GM13977 (cell line): Measurements from ENCODE around the gene KIFBP.
A peak's percentile ranks its signal among the peaks of the same experiment; 100 is the strongest.
"Not testable (repeated sequence)": the region's sequence is repeated elsewhere in the genome, so short reads cannot be mapped to it uniquely, and the experiment has no call there.

ENCODE experiments used
- DNase-seq: peaks from one replicate; pipeline ENCODE4 v3.0.0; 2012; ENCODE audit warnings: low spot score
- in situ Hi-C: fragments of 300-500 bp; cut with MboI; formaldehyde crosslinking; loops from one replicate; pipeline ENCODE4 v1.12.0; 2022; ENCODE audit warnings: low sequenced_read_pairs, low pct_unique_long_range_greater_than_20kb, mixed read lengths, inconsistent platforms; ENCODE audit not compliant: unreplicated experiment
- TF ChIP-seq, protein P1 (sequence below): IDR thresholded peaks from 2 replicates; pipeline ENCODE4 v1.5.1; 2012; ENCODE audit warnings: mild to moderate bottlenecking, control low read depth; ENCODE audit not compliant: insufficient read depth; ENCODE audit errors: extremely low read depth, missing control alignments

KIFBP gene

DNA sequence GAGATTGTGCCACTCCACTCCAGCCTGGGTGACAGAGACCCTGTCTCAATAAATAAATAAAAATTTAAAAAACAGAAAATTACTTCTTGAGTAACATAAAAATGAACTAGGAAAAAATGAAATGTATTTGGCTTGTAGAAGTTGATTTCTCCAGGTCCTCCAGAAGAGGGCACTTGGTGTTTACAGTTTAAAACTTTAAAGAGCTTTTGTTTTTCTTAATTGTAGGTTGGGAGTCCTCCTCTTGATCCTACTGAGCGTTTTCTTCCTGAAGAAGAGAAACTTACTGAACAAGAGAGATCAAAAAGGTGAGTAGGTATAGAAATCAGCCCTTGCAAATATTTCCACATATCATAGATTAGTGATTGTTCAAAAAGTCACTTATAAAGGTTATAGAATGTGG, 16.2 kb downstream of the KIFBP start:
- peak; percentile 39 for DNase-seq
- in situ Hi-C loops, result loop anchor here (5.0 to 25.0 kb wide), 2 partner anchors 87 to 207 kb away; partner anchors contain the start of gene HKDC1
- TF ChIP-seq, protein P1, sequence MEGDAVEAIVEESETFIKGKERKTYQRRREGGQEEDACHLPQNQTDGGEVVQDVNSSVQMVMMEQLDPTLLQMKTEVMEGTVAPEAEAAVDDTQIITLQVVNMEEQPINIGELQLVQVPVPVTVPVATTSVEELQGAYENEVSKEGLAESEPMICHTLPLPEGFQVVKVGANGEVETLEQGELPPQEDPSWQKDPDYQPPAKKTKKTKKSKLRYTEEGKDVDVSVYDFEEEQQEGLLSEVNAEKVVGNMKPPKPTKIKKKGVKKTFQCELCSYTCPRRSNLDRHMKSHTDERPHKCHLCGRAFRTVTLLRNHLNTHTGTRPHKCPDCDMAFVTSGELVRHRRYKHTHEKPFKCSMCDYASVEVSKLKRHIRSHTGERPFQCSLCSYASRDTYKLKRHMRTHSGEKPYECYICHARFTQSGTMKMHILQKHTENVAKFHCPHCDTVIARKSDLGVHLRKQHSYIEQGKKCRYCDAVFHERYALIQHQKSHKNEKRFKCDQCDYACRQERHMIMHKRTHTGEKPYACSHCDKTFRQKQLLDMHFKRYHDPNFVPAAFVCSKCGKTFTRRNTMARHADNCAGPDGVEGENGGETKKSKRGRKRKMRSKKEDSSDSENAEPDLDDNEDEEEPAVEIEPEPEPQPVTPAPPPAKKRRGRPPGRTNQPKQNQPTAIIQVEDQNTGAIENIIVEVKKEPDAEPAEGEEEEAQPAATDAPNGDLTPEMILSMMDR, result peak; percentile 52

DNA sequence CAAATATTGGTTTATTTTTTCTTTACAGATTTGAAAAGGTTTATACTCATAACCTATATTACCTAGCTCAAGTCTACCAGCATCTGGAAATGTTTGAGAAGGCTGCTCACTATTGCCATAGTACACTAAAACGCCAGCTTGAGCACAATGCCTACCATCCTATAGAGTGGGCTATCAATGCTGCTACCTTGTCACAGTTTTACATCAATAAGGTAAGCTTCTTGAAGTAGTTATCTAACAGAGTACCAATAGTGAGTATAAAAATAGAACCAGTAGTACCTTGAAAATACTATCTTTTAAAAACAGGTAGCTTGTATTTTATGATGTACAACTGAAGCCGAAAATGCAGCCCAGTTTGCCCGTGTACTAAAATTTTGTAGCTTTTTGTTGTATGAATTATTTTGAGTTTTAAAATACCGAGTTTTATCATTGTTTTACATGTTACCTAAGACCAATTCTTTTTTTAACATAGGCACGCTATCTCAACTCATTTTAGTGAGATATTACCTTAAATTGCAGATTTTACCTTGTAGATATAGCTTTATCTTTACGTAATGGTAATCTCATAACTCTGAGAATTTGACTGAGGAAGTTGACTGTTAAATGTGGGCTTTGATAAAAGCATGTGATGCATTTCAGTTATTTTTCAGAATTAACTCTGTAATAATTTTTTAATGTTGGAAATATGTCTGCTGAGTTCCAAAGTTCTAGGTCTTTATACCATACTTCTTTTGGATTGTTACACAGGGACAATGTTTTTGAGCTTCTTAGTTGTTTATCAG, 17.3 kb downstream of the KIFBP start:
- TF ChIP-seq, protein P1, result no peak
- in situ Hi-C loops, result loop anchor here (5.0 to 25.0 kb wide), 2 partner anchors 86 to 206 kb away; partner anchors contain the start of gene HKDC1
- DNase-seq, result no peak

DNA sequence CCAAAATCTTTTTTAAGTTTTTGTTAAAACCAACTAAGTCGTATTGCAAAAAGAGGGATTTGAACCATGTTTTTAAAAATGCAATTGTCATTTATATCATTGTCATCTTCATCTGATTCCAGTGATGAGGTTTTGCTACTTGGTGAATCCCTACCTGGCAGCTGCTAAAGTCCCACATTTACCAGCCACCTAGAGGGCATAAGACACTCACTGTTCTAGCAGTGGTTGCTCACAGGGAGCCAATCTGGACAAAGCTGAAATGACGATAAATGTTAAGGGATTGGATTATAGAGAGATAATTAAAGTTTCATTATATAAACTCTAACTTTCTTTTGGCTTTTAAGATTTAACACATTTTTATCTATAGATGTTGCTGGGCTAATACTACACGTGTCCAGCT, 18.7 kb downstream of the KIFBP start:
- TF ChIP-seq, protein P1, result peak; percentile 24
- in situ Hi-C loops, result loop anchor here (5.0 to 25.0 kb wide), 2 partner anchors 85 to 205 kb away; partner anchors contain the start of gene HKDC1
- no peak for DNase-seq

DNA sequence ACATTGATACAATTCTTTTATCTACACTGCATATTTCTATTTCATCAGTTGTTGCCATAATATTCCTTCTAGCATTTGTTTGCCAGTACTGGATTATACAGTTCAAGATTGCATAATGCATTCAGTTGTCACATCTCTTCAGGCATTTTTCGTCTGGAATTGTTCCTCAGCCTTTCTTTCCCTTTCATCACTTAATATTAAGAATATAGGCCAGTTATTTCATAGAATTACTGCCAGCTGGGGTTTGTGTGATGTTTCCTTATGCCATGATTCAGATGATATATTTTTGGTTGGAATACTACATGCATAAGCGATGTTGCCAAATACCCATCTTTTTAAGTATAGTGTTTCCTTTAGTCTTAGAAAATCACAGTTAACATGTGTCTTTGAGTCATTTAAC, 20.8 kb downstream of the KIFBP start:
- TF ChIP-seq, protein P1, result no peak

DNA sequence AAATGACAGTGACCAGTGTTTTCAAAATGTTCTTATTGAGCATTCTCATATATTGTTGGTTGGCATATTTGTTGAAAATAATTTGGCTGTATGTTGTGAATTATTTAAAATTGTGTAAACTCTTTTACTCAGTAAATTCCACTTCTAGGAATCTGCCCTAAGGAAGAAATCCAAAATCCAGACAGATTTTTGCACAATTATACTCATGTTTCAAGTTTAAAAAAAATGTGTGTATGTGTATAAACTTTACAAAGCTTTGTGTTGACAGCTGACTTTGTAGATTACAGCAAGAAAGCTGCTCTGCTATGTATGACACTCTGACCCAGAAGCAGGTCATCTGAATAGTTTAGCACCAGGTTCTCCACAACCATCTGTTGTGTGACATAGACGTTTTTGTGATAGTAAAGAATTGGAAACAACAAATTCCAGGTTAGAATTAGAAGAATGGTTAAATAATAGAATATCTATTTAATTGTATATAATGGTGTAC, 21.6 kb downstream of the KIFBP start:
- in situ Hi-C loops, result loop anchor here (25.0 kb wide), 1 partner anchor 202 kb away; the partner anchor contains the start of gene HKDC1
- TF ChIP-seq, protein P1, result no peak
- no peak for DNase-seq

More for the DNA sequence above, 20.8 kb downstream of the KIFBP start:
- in situ Hi-C loops, result loop anchor here (5.0 to 25.0 kb wide), 2 partner anchors 83 to 203 kb away; partner anchors contain the start of gene HKDC1
- DNase-seq, result no peak

DNA sequence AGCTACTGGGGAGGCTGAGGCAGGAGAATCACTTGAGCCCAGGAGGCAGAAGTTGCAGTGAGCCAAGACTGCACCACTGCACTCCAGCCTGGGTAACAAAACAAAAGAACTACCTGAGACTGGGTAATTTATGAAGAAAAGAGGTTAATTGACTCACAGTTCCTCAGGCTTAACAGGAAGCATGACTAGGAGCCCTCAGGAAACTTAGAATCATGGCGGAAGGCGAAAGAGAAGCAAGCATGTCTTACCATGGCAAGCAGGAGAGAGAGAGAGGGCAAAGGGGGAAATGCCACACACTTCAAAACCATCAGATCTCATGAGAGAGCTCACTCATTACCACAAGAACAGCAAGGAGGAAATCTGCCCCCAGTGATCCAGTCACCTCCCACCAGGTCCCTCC, 24.2 kb downstream of the KIFBP start:
- DNase-seq, result not testable (repeated sequence)
- in situ Hi-C loops, result loop anchor here (25.0 kb wide), 1 partner anchor 200 kb away; the partner anchor contains the start of gene HKDC1

DNA sequence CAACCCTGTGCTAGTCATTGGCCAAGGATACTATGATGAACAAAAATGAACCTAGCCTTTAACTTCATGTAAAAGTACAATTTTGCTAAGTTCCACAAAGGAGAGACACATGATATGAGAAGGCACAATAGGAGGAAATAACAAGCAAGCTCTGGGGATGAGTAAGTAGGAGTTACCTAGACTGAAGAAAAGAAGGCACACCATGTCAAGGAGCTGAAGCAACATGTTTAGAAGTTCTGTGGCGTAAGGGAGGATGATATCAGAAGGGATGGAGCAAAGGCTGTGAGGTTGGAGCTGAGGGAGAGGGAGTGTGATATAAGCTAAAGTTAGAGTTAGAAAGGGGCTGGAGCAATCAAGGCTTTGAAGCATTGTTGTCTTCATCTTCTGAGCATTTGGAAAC, 25.6 kb downstream of the KIFBP start:
- TF ChIP-seq, protein P1, result no peak
- in situ Hi-C loops, result loop anchor here (25.0 kb wide), 1 partner anchor 198 kb away; the partner anchor contains the start of gene HKDC1
- no peak for DNase-seq
